Breast epithelium (tissue), 3 donors: ENCODE data around the gene AGER.

Source experiments
- CTCF ChIP-seq, 3 donors: fragments of 450-650 bp; IDR thresholded peaks; one replicate each; pipeline ENCODE4 v1.5.1; 2016 to 2017; ENCODE audit warnings: antibody characterized with exemption in 3 of 3, mild to moderate bottlenecking in 3 of 3, moderate library complexity in 3 of 3
- POLR2A ChIP-seq: fragments of 450-650 bp; IDR thresholded peaks from one replicate; pipeline ENCODE4 v1.6.1; 2016; ENCODE audit warnings: antibody characterized with exemption, mild to moderate bottlenecking, moderate library complexity
- POLR2AphosphoS5 ChIP-seq, 3 donors: sonication (generic); formaldehyde crosslinking; IDR thresholded peaks; one replicate each; pipeline ENCODE4 v1.6.1; 2017; ENCODE audit warnings: antibody characterized with exemption in 3 of 3

- TF ChIP-seq POLR2A, result no peak
- no peak for TF ChIP-seq POLR2AphosphoS5 (IDR thresholded peaks at IDR 0.05)
- TF ChIP-seq CTCF (IDR thresholded peaks at IDR 0.05), result no peak
Observed at GRCh38 chr6:32220021-32220420, 36.0 kb upstream of the AGER start.
